A673 (cell line): ENCODE results near the gene NRXN3. TPM values are rescaled to one million over a fixed set of nuclear protein-coding genes. Genes with fewer than 3 reads are reported as not detected.

Experiments used
- BruUV-seq: library from RNA; stranded (reverse); fragments of 400-500 nt; replicated peaks from 2 replicates; lab custom pipeline; 2021; lab: Mats Ljungman, UMichigan
- CTCF ChIA-PET: fragments of 300-600 bp; sonication (Branson Sonifier 250); formaldehyde crosslinking; loops from one replicate; lab custom pipeline; 2022; ENCODE audit warnings: antibody characterized with exemption; lab: Charles Lee
- POLR2A ChIA-PET: fragments of 300-600 bp; sonication (Branson Sonifier 250); formaldehyde crosslinking; loops from one replicate; lab custom pipeline; 2022; ENCODE audit warnings: antibody characterized with exemption; ENCODE audit not compliant: low non-redundant PET; lab: Charles Lee
- DNase-seq: peaks from one replicate; pipeline ENCODE4 v3.0.0-alpha.2; 2015; ENCODE audit warnings: low spot score
- H3K27ac ChIP-seq: fragments of 200-600 bp; sonication (generic); 2 replicates; pipeline ENCODE4 v1.5.1; 2016; ENCODE audit warnings: mixed run types, low read depth, mild to moderate bottlenecking, mixed read lengths, antibody characterized with exemption, low read length; ENCODE audit not compliant: poor library complexity, severe bottlenecking
- H3K27me3 ChIP-seq: fragments of 200-600 bp; sonication (generic); replicated peaks from 2 replicates; pipeline ENCODE4 v1.6.1; 2017; ENCODE audit warnings: mixed run types, low read depth, mild to moderate bottlenecking, mixed read lengths, antibody characterized with exemption, low read length; ENCODE audit not compliant: insufficient read depth, poor library complexity
- H3K36me3 ChIP-seq: fragments of 200-600 bp; sonication (generic); 2 replicates; pipeline ENCODE4 v1.6.1; 2016; ENCODE audit warnings: mixed run types, mild to moderate bottlenecking, mixed read lengths, antibody characterized with exemption, low read length; ENCODE audit not compliant: insufficient read depth, poor library complexity, severe bottlenecking
- H3K4me1 ChIP-seq: fragments of 200-600 bp; sonication (generic); 2 replicates; pipeline ENCODE4 v1.6.1; 2017; ENCODE audit warnings: mixed run types, mild to moderate bottlenecking, mixed read lengths, antibody characterized with exemption, low read length; ENCODE audit not compliant: insufficient read depth, poor library complexity, severe bottlenecking
- H3K4me3 ChIP-seq: fragments of 200-600 bp; sonication (generic); 2 replicates; pipeline ENCODE4 v1.5.1; 2016; ENCODE audit warnings: low read depth, mixed run types, mild to moderate bottlenecking, mixed read lengths, low read length; ENCODE audit not compliant: poor library complexity, severe bottlenecking
- H3K9me3 ChIP-seq: fragments of 200-600 bp; sonication (generic); 2 replicates; pipeline ENCODE4 v1.6.1; 2016; ENCODE audit warnings: mixed run types, low read depth, mild to moderate bottlenecking, mixed read lengths, antibody characterized with exemption, low read length; ENCODE audit not compliant: poor library complexity, severe bottlenecking
- EZH2 ChIP-seq: fragments of 200-600 bp; sonication (generic); IDR thresholded peaks from 2 replicates; pipeline ENCODE4 v1.6.1; 2017; ENCODE audit warnings: borderline replicate concordance, low read depth, mild to moderate bottlenecking, mixed read lengths, antibody characterized with exemption, low read length; ENCODE audit not compliant: poor library complexity, severe bottlenecking
- intact Hi-C: fragments of 100-400 bp; cut with micrococcal nuclease; formaldehyde crosslinking; loops from one replicate; pipeline ENCODE4 v1.10.0; 2022; ENCODE audit not compliant: unreplicated experiment
- total RNA-seq: library from RNA; stranded (reverse); gene quantifications from 2 replicates; pipeline ENCODE4 v1.2.3, GENCODE V29; 2021
- TF ChIP-seq, protein P1 (sequence below): fragments of 300-800, 200-600 bp; sonication (generic); conservative IDR thresholded peaks from 2 replicates; pipeline ENCODE4 v1.5.1; 2017; ENCODE audit warnings: low read depth, mild to moderate bottlenecking, antibody characterized with exemption, low read length, moderate library complexity, mixed read lengths

The NRXN3 gene
- total RNA-seq, 1 experiment from 2014 or later = 0.21 TPM

DNA sequence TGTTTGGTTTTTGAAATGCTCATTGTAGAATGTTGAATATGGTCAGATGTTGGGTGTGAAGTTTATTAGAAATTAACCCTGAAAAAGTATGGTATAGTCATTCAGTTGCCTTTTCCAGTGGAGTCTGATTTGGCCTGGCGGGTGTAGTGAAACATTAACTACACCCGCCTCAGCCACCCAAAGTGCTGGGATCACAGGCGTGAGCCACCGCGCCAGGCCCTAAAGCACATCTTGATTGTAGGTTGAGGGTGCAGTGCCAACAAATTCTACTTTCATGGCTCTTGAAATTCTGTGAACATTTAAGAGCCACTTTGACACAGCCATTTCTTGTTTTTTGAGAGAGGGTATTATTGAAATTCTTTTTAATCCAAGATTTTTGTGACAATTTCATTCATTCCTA lies 1416.2 kb downstream of the NRXN3 start:
- no TSS peak for BruUV-seq
- H3K36me3 ChIP-seq = no peaks in the 10 kb centered on the region
- no peaks in the 10 kb centered on the region for H3K27me3 ChIP-seq
- no peak overlapping the region for H3K4me3 ChIP-seq
- ChIA-PET CTCF (no interaction called here), POLR2A (no interaction called here)
- DNase-seq = no peak
- peaks cover 54% of the 10 kb centered on the region for H3K4me1 ChIP-seq
- peak overlapping the region; percentile 73 for H3K27ac ChIP-seq
- intact Hi-C loops = no loop called here
- TF ChIP-seq, protein P1, sequence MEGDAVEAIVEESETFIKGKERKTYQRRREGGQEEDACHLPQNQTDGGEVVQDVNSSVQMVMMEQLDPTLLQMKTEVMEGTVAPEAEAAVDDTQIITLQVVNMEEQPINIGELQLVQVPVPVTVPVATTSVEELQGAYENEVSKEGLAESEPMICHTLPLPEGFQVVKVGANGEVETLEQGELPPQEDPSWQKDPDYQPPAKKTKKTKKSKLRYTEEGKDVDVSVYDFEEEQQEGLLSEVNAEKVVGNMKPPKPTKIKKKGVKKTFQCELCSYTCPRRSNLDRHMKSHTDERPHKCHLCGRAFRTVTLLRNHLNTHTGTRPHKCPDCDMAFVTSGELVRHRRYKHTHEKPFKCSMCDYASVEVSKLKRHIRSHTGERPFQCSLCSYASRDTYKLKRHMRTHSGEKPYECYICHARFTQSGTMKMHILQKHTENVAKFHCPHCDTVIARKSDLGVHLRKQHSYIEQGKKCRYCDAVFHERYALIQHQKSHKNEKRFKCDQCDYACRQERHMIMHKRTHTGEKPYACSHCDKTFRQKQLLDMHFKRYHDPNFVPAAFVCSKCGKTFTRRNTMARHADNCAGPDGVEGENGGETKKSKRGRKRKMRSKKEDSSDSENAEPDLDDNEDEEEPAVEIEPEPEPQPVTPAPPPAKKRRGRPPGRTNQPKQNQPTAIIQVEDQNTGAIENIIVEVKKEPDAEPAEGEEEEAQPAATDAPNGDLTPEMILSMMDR = no peak
- TF ChIP-seq EZH2 = no peak
- peaks cover 6% of the 10 kb centered on the region for H3K9me3 ChIP-seq

DNA sequence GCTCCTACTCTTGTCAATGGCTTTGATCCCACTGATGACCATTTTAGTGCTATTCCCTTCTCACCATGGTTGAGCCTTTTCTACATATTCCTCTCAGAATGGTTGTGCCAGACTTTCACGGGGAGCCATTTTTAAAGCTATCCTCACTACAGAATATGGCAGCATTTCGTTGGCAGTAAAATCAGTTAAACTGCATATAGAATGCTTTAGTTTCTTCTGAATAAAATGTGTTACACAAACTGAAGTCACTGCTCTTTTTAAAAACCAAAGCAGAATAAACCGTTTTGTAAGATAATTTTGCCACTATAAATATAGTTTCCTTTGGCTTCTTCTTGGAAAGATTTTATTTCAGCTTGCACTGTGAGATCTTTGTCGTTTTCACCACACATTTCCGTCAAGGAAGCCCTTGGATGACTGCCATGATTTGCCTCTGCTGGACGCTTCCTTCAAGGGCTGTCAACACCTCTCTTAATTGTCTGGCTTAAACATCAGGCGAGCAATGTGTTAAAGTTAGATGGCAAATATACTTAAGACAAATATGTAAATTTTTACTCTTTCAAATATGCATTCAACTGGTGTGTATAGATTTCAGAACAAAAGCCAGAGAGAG lies 1416.9 kb downstream of the NRXN3 start:
- H3K27ac ChIP-seq = peak overlapping the region; percentile 73
- BruUV-seq = no TSS peak

DNA sequence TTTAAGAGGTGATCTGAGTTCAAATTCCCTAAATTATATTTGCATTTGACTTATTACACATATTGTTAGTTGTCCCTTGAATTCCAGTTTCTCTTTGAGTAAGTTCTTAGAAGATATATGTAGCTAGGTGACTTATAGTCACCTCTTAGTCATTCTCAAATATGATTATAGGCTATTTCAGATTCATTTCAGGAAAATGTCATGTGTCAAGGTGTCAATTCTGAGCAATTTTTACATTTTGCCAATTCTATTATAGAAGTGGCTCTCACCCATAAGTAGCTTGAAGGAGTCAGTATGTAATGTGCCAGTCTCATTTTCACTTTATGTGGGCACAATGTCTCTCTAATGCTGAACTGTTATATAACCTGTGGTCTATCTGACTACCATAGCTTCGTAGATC lies 1417.7 kb downstream of the NRXN3 start:
- intact Hi-C loops = no loop called here
- Histone ChIP-seq H3K4me3 (no peak overlapping the region), H3K36me3 (no peaks in the 10 kb centered on the region), H3K4me1 (peaks cover 50% of the 10 kb centered on the region), H3K9me3 (peaks cover 6% of the 10 kb centered on the region), H3K27me3 (no peaks in the 10 kb centered on the region), H3K27ac (peak overlapping the region; percentile 73)
- TF ChIP-seq EZH2 = no peak
- TF ChIP-seq, protein P1 = no peak
- ChIA-PET CTCF (no interaction called here), POLR2A (no interaction called here)
- no peak for DNase-seq
- BruUV-seq = no TSS peak

More for the DNA sequence above, 1416.9 kb downstream of the NRXN3 start:
- intact Hi-C loops = no loop called here
- DNase-seq = peak; percentile 95
- TF ChIP-seq, protein P1 = 0 out of 2 replicates have a peak, but pooled peaks have one; percentile 10
- TF ChIP-seq EZH2 = no peak
- Histone ChIP-seq H3K4me3 (no peak overlapping the region), H3K27me3 (no peaks in the 10 kb centered on the region), H3K36me3 (no peaks in the 10 kb centered on the region), H3K9me3 (peaks cover 6% of the 10 kb centered on the region), H3K4me1 (peaks cover 54% of the 10 kb centered on the region)
- ChIA-PET CTCF (no interaction called here), POLR2A (no interaction called here)
